Stimulated activated CD8-positive, alpha-beta memory T cell treated with anti-CD3 and anti-CD28 coated beads, Interleukin-4, amount 100 ng/mL, for 24 hours (primary cell): ENCODE results near the gene NELL2.

Source experiments
- DNase-seq: peaks from one replicate; pipeline ENCODE4 v3.0.0-alpha.2; 2020; ENCODE audit warnings: low read depth

Gene NELL2

GRCh38 chr12:44616402-44616801 lies 259.7 kb downstream of the NELL2 start:
- no peak for DNase-seq

GRCh38 chr12:44611538-44611937 lies 264.6 kb downstream of the NELL2 start:
- DNase-seq = no peak

GRCh38 chr12:44603701-44604100 lies 272.4 kb downstream of the NELL2 start:
- DNase-seq = no peak

- no peak for DNase-seq
These were observed 283.5 kb downstream of the NELL2 start for GRCh38 chr12:44592626-44593025.

GRCh38 chr12:44589697-44590096 lies 286.4 kb downstream of the NELL2 start:
- DNase-seq = no peak

- no peak for DNase-seq
These were observed 287.5 kb downstream of the NELL2 start for GRCh38 chr12:44588651-44589050.

- no peak for DNase-seq
These were observed 291.5 kb downstream of the NELL2 start for GRCh38 chr12:44584625-44585024.

- DNase-seq = no peak
These were observed 293.6 kb downstream of the NELL2 start for GRCh38 chr12:44582521-44582920.

GRCh38 chr12:44581642-44582242 lies 294.4 kb downstream of the NELL2 start:
- no peak for DNase-seq

GRCh38 chr12:44574586-44574985 lies 301.5 kb downstream of the NELL2 start:
- no peak for DNase-seq

- no peak for DNase-seq
These were observed 302.4 kb downstream of the NELL2 start for GRCh38 chr12:44573723-44574122.

GRCh38 chr12:44571006-44571550 lies 305.0 kb downstream of the NELL2 start:
- no peak for DNase-seq

GRCh38 chr12:44570036-44570583 lies 306.0 kb downstream of the NELL2 start:
- DNase-seq = no peak

- DNase-seq = no peak
These were observed 311.0 kb downstream of the NELL2 start for GRCh38 chr12:44565163-44565562.

- no peak for DNase-seq
These were observed 312.6 kb downstream of the NELL2 start for GRCh38 chr12:44563486-44563885.

GRCh38 chr12:44558340-44559100 lies 317.6 kb downstream of the NELL2 start:
- no peak for DNase-seq

- no peak for DNase-seq
These were observed 320.7 kb downstream of the NELL2 start for GRCh38 chr12:44555454-44555853.

- no peak for DNase-seq
These were observed 324.5 kb downstream of the NELL2 start for GRCh38 chr12:44551631-44552030.

GRCh38 chr12:44550377-44550776 lies 325.7 kb downstream of the NELL2 start:
- DNase-seq = no peak

- no peak for DNase-seq
These were observed 330.1 kb downstream of the NELL2 start for GRCh38 chr12:44546060-44546459.

- no peak for DNase-seq
These were observed 332.1 kb downstream of the NELL2 start for GRCh38 chr12:44544018-44544417.

- DNase-seq = no peak
These were observed 333.4 kb downstream of the NELL2 start for GRCh38 chr12:44542716-44543115.

GRCh38 chr12:44537354-44537753 lies 338.8 kb downstream of the NELL2 start:
- DNase-seq = no peak
